A204.1 (cell line): ENCODE results near the gene BPGM.
"Not testable (repeated sequence)": the region's sequence is repeated elsewhere in the genome, so short reads cannot be mapped to it uniquely, and the experiment has no call there.

ENCODE experiments used
- FAIRE-seq: peaks from 2 replicates; lab custom pipeline; 2012; peaks lifted over from hg19 to GRCh38; lab: Jason Lieb, UNC

BPGM gene

GRCh38 chr7:134665045-134665444 is 18.4 kb downstream of the BPGM start:
- not testable (repeated sequence) for FAIRE-seq

- FAIRE-seq: no peak
These were observed 21.2 kb downstream of the BPGM start for GRCh38 chr7:134667899-134668298.

GRCh38 chr7:134669388-134669787 is 22.7 kb downstream of the BPGM start:
- FAIRE-seq: no peak

- no peak for FAIRE-seq
These were observed 23.3 kb downstream of the BPGM start for GRCh38 chr7:134669845-134670373.

- FAIRE-seq: no peak
These were observed 25.0 kb downstream of the BPGM start for GRCh38 chr7:134671609-134672008.

GRCh38 chr7:134674424-134674823 is 27.8 kb downstream of the BPGM start:
- FAIRE-seq: no peak

GRCh38 chr7:134676743-134677142 is 30.1 kb downstream of the BPGM start:
- FAIRE-seq: no peak

GRCh38 chr7:134678115-134678514 is 31.5 kb downstream of the BPGM start:
- no peak for FAIRE-seq

- no peak for FAIRE-seq
These were observed 32.4 kb downstream of the BPGM start for GRCh38 chr7:134679006-134679405.

- peak; percentile 52 for FAIRE-seq
These were observed 37.5 kb downstream of the BPGM start for GRCh38 chr7:134684165-134684564.

- no peak for FAIRE-seq
These were observed 38.6 kb downstream of the BPGM start for GRCh38 chr7:134685250-134685649.

GRCh38 chr7:134686786-134687185 is 40.1 kb downstream of the BPGM start:
- FAIRE-seq: peak; percentile 87

GRCh38 chr7:134689550-134689949 is 42.9 kb downstream of the BPGM start:
- FAIRE-seq: not testable (repeated sequence)

GRCh38 chr7:134690016-134690415 is 43.4 kb downstream of the BPGM start:
- peak; percentile 87 for FAIRE-seq

GRCh38 chr7:134690614-134691504 is 44.2 kb downstream of the BPGM start:
- no peak for FAIRE-seq

- no peak for FAIRE-seq
These were observed 45.1 kb downstream of the BPGM start for GRCh38 chr7:134691546-134692343.

- FAIRE-seq: no peak
These were observed 45.7 kb downstream of the BPGM start for GRCh38 chr7:134692344-134692705.

GRCh38 chr7:134693256-134693655 is 46.6 kb downstream of the BPGM start:
- no peak for FAIRE-seq

- no peak for FAIRE-seq
These were observed 47.6 kb downstream of the BPGM start for GRCh38 chr7:134694299-134694698.

GRCh38 chr7:134694767-134695166 is 48.1 kb downstream of the BPGM start:
- FAIRE-seq: no peak

GRCh38 chr7:134695321-134695860 is 48.7 kb downstream of the BPGM start:
- FAIRE-seq: no peak

GRCh38 chr7:134696261-134696660 is 49.6 kb downstream of the BPGM start:
- FAIRE-seq: no peak
